Fibroblast of mammary gland (primary cell): Measurements from ENCODE around the gene CD84.
"Not testable (repeated sequence)": the region's sequence is repeated elsewhere in the genome, so short reads cannot be mapped to it uniquely, and the experiment has no call there.

Experiments
- DNase-seq: peaks from one replicate; pipeline ENCODE4 v3.0.0-alpha.2; 2010; ENCODE audit warnings: low read depth
- H3K4me3 ChIP-seq: 2 replicates; pipeline ENCODE4 v1.5.1; 2011; ENCODE audit warnings: low read depth, mild to moderate bottlenecking, low read length, moderate library complexity; ENCODE audit not compliant: control insufficient read depth
- TF ChIP-seq, protein P1 (sequence below): conservative IDR thresholded peaks from 2 replicates; pipeline ENCODE4 v1.5.1; 2011; ENCODE audit warnings: low read depth, low read length, inconsistent platforms; ENCODE audit not compliant: control insufficient read depth, insufficient read depth

Gene CD84

DNA sequence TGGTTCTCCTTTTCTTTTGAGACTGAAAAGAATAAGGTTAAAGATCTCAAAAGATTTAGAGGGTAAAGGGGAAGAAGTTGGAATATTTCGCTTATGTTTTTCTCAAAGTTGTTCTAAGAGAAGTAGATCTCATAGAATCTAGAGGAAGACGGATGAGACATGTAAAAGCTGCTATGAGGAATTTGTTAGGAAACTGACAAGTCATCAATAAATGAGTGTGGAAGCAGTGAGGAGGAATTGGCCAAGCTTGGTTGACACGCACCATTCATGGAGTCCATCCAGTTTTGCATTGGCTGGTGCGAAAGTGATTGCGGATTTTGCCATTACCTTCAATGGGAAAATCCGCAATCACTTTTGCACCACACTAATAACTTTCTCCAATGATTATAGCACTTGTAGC, 76.2 kb downstream of the CD84 start:
- TF ChIP-seq, protein P1, sequence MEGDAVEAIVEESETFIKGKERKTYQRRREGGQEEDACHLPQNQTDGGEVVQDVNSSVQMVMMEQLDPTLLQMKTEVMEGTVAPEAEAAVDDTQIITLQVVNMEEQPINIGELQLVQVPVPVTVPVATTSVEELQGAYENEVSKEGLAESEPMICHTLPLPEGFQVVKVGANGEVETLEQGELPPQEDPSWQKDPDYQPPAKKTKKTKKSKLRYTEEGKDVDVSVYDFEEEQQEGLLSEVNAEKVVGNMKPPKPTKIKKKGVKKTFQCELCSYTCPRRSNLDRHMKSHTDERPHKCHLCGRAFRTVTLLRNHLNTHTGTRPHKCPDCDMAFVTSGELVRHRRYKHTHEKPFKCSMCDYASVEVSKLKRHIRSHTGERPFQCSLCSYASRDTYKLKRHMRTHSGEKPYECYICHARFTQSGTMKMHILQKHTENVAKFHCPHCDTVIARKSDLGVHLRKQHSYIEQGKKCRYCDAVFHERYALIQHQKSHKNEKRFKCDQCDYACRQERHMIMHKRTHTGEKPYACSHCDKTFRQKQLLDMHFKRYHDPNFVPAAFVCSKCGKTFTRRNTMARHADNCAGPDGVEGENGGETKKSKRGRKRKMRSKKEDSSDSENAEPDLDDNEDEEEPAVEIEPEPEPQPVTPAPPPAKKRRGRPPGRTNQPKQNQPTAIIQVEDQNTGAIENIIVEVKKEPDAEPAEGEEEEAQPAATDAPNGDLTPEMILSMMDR = no peak
- DNase-seq = no peak
- H3K4me3 ChIP-seq = no peak overlapping the region

DNA sequence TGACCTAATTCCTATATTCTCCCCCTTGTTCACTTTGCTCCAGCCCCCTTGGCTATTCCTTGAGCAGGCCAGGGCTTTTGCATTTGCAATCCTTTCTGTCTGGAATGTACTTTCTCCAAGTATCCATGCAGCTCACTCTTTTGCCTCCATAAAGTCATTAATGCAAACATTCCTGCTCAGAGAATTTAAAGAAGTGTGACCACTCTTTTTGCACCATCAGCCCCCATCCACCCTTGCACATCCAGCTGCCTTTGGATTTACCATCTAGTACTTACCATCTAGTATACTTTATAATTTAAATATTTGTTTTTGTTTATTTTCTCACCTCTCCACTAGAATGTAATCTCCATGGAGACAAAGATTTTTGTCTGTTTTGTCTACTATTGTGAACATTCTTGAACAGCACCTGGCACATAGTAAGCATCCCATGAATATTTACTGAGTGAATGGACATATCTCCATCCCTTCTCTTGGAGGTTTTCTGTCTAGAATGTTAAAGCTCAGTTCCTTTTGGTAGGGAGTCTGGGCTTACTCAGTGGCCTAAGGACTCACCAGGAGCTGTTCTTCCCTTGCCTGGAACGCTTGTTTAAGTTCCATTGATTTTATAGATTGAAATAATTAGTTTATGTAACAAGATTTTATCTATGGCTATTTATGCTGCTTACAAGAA, 78.8 kb downstream of the CD84 start:
- no peak for DNase-seq
- TF ChIP-seq, protein P1 = no peak
- no peak overlapping the region for H3K4me3 ChIP-seq

DNA sequence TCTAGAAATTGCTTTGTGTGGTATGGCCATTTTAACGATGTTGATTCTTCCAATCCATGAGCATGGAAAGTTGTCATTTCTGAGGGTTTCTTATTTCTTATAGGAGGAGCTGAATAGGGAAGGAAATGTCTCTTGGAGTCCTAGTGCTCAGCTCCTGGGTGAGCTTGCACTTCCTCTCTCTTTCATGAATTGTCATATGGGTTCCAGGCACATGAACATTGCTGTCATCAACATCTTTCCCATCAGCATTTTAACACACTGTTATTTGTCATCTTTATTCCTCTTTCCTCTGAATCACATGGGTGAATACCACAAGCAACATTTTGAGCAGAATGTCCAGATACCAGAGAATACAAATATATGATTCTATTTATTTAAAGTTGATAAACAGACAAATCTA, 79.7 kb downstream of the CD84 start:
- no peak for DNase-seq
- TF ChIP-seq, protein P1 = no peak

GRCh38 chr1:160498301-160499065, 80.8 kb downstream of the CD84 start:
- not testable (repeated sequence) for DNase-seq, H3K4me3 ChIP-seq

More for the DNA sequence above, 79.7 kb downstream of the CD84 start:
- no peak overlapping the region for H3K4me3 ChIP-seq

GRCh38 chr1:160496334-160496733, 83.0 kb downstream of the CD84 start:
- DNase-seq = no peak

GRCh38 chr1:160494620-160495019, 84.7 kb downstream of the CD84 start:
- no peak overlapping the region for H3K4me3 ChIP-seq
- DNase-seq = no peak
- TF ChIP-seq, protein P1 = no peak

More at GRCh38 chr1:160496334-160496733, 83.0 kb downstream of the CD84 start:
- H3K4me3 ChIP-seq = no peak overlapping the region
- TF ChIP-seq, protein P1 = no peak

- no peak overlapping the region for H3K4me3 ChIP-seq
- no peak for DNase-seq
- TF ChIP-seq, protein P1 = no peak
Measured at GRCh38 chr1:160492617-160493016, 86.7 kb downstream of the CD84 start.
